Lower leg skin (tissue), 3 donors: ENCODE data around the gene SIL1.

Source experiments
- CTCF ChIP-seq, 3 donors: fragments of 450-650 bp; IDR thresholded peaks; one replicate each; pipeline ENCODE4 v1.5.1; 2016; ENCODE audit warnings: antibody characterized with exemption in 3 of 3, mild to moderate bottlenecking in 3 of 3, moderate library complexity in 2 of 3
- POLR2A ChIP-seq, 2 donors: fragments of 450-650 bp; IDR thresholded peaks; one replicate each; pipeline ENCODE4 v1.6.1; 2016 to 2017; ENCODE audit warnings: antibody characterized with exemption in 2 of 2, mild to moderate bottlenecking in 1 of 2, moderate library complexity in 1 of 2

GRCh38 chr5:139158791-139159190 is 39.4 kb downstream of the SIL1 start:
- no peak for TF ChIP-seq CTCF (IDR thresholded peaks at IDR 0.05)
- TF ChIP-seq POLR2A (IDR thresholded peaks at IDR 0.05): no peak
